Hypothalamus (tissue), 51 donors: Measurements from ENCODE around the gene S100Z.
"Not testable (repeated sequence)": the region's sequence is repeated elsewhere in the genome, so short reads cannot be mapped to it uniquely, and the experiment has no call there.

Source experiments
- DNase-seq, 51 donors: peaks; one replicate each; lab custom pipeline; 2025; lab: John Stamatoyannopoulos, UW

S100Z gene

DNA sequence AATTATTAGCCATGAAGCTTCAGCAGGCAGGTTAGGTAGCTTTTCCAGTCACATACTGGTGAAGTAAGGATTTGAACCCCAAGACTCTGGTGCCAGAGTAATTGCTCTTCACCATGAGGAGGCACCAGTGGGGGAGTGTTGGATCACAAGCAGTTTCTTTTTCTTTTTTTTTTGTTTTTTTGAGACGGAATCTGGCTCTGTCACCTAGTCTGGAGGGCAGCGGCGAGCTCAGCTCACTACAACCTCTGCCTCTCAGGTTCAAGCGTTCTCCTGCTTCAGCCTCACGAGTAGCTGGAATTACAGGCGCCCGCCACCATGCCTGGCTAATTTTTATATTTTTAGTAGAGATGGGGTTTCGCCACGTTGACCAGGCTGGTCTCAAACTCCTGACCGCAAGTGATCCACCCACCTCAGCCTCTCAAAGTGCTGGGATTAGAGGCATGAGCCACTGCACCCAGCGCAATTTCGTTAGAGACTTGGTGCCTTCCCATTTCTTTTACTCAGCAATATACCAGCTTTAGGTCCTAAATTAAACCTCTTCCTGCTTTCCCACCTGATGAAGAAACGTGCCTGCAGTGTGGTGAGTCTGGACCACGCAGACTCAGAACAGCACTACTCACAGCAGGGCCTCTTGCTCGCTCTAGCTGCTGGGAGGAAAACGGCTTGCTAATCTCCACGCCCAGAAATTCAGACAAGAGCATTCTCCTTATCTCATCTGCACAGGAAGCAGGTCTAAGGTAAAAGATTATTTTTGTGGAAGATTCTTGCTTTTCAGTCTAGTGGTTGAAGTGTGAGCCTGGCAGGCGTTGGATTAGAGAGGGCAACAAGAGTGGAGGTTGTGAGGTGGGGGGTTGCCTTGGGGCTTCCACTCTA lies at the start of gene S100Z:
TSS of gene S100Z (plus strand) at position 596 of the 873 bp plus-strand sequence. CDS start 25,346 bp downstream, outside the sequence.
- DNase-seq = no peak

DNA sequence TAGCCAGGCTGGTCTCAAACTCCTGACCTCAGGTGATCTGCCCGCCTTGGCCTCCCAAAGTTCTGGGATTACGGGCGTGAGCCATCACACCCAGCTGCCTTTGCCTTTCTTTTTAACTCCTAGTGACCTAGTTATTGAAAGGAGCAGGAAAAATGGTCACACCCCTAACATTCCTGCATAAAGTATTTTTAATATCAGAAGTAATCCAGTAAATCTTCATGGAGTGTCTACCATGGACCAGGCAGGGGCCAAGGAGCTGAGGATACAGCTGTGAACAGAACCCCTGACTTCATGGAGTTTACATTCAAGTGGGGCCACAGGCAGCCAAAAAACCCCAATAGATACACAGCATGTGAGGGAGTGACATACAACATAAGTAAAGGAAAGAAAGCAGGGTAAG lies 49.2 kb upstream of the S100Z start:
- no peak for DNase-seq

DNA sequence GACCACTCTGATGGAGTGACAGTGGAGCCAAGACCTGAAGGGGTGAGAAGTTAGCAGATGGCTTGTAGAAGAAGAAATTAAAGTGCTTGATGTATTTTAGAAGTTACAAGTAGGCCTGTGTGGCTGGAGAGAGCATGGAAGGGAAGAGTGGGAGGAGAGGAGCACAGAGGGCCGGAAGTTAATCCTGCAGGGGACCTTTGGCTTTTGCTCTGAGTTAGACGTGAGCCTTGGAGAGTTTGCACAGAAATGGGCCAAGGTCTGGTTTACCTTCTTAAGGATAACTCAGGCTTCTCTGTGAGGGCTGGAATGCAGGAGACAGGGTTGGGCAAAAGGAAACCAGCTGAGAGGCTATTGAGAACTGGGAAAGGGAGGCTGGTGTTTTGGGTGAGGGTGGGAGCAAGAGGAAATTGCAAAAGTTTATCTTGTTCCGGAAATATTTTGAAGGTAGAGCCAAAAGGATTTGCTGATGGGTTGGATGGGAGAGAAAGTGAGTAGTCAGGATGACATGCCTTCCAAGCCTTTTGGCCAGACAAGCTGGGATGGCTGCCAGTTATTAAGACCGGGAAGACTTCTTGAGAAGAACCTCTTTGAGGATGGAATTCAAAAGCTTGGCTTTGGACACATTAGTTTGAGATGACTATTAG lies 48.5 kb upstream of the S100Z start:
- DNase-seq = no peak

DNA sequence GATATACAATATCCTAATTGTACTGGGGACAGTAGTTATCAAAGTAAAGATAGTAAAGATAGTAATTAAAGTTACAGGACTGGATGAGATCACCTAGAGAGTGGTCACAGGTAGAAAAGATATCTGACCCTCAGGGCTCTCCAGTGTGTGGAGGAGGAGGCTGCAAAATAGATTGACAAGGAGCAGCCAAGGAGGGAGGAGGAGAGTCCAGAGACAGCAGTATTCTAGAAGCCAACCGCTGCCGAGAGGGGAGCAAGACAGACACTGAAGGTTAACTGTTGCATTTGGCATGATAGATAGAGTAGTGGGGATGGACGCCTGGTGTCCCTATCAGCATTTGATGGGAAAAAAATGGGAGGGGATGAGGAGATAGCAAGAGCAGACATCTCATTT lies 48.0 kb upstream of the S100Z start:
- DNase-seq = no peak

DNA sequence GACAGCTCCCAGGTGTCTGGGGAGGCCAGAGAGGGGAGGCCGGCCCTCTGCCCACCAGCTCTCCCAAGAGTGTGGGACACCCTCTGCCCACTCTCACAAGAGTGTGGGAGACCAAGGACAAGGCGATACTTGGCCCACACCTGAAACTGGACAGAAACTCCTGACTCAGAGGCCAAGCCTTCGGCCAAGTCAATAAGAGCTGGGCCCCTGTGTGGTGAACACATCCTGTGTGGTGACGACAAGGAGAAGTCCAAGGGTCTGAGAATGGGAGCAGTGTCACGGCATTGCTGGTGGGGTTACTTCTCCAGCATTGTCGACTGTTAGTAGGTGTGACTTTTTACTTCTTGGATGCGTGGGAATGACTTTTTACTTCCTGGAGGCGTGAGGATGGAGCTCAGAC lies 45.5 kb upstream of the S100Z start:
- no peak for DNase-seq

DNA sequence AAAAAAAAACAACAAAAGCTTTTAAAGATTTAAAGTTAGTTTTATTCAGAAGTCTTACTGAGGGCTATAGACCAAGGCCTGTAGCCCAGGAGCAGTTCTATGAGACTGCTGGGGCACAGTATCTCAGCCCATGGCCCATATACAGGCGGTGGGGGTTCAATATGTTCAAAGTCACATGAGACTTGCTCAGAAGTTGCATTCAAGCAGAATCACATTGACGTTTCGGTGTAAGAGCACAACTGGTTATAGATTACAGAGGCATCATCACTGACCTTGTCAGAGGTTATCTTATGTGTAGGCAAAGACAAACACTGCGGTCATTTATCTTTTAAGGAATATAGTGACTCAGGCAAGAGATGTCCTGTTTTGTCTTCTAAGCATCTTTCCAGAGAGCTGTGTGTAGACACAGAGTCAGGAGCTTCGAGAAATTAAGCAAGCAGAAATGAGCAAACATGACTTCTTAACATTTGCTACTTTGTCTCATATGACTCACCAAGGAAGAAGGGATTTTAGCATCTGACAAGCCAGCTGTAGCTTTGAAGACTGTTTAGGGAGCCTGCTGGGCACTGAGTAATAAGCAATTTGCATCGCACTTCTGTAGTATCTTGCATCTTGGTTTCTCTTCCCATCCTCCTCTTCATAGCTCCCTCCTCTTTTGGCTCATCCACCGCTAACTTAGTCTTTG lies 43.9 kb upstream of the S100Z start:
- DNase-seq = peak in 1 of 51 donors; percentile 8

DNA sequence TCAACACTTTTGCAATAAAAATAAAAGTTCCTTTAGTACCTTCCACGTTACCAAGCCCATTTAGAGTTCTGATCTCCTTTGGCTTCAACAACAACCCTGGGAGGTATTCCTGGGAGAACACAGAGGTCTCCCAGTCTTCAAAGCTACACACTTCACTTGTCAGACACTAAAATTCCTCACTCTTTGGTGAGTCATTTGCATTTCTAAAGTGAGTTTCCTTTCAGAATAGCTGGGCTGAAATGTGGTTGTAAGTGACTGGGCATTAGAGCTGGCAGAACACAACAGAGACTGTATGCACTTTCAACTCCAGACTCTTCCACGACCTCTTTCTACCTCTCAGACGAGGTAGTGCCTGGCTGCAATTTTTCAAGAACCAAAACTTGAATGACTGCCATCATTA lies 42.5 kb upstream of the S100Z start:
- peak in 1 of 51 donors; percentile 21 for DNase-seq

DNA sequence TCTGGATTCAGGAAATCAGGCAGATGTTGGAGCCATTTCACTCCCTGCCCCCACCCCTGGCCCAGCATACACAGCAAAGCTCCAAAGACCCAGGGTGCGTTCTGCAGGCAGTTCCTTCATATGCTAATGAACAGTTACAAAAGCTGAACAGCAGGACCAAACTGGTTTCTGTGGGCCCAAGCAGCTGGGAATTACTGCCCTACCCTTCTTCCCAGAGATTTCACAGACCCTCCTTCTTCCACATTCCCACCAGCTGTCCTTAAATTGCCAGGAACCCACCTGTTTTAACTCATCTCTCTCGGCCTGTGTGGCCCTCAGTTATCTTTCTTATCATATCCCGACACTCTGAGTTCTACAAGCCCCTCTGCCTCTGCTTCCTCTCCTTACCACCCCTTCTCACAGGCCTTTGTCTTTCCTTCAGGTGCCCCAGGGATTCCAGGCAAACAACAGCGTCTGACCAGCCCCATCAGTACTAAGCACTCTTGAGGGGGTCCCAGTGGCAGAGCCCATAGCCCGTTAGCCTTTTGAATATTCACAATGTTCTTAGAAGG lies 41.6 kb upstream of the S100Z start:
- DNase-seq = peak in 16 of 51 donors; percentile 3 to 58 (median 12)

DNA sequence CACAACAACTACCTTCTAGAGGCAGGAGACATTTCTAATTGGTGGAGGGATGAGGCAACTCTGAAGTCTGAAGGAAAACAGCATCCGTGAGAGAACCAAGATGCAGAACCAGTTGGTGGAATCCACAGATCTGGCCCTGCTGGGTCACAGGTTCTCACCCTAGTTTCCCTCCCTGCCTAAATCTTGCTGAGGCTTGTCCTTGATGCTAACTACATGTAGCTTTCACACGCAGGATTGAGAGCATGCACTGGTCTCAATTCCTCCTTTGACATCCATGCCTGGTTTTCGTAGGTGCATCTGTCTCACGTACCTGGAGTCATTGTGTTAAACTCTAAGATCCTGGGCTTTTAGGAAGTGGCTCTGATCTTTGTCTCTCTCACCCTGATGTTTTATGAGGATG lies 40.7 kb upstream of the S100Z start:
- no peak for DNase-seq

DNA sequence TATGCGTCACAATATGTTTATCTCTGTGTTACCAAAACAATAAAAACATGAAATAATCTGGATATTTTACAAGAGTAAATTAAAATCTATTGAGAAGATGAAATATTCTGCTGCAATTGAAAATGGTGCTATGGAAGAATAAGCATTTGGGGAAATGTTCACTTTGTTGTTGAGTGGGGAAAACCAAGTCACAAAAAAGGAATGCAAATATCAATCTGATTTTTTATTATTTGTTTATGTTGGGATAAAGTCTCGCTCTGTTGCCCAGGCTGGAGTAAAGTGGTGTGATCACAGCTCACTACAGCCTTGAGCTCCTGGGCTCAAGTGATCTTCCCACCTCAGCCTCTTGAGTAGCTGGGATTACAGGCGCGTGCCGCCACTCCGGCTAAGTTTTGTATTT lies 39.6 kb upstream of the S100Z start:
- DNase-seq = no peak

DNA sequence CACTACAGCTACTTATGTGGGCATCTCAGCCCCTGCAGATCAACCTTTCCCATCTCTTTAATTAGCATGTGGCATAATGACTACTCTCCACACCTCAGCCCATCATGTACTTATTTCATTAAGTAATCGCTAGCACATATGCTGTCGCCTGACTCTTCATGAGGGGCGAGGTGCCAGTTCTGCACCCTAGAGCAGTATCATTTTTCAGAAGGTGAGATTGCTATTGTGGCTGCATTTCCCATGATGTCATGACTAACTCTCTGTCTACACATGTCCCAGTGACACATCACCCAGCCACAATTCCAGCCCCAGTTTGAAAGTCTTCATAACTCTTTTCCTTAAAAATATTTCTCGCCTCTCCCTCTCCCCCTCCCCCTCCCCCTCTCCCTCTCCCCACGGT lies 38.6 kb upstream of the S100Z start:
- no peak for DNase-seq

DNA sequence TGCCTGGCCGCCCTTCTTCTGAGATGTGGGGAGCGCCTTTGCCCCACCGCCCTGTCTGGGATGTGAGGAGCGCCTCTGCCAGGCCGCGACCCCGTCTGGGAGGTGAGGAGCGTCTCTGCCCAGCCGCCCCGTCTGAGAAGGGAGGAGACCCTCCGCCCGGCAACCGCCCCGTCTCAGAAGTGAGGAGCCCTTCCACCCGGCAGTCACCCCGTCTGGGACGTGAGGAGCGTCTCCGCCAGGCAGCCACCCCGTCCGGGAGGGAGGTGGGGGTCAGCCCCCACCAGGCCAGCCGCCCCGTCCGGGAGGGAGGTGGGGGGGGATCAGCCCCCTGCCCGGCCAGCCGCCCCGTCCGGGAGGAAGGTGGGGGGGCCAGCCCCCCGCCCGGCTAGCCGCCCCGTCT lies 37.6 kb upstream of the S100Z start:
- not testable (repeated sequence) for DNase-seq

DNA sequence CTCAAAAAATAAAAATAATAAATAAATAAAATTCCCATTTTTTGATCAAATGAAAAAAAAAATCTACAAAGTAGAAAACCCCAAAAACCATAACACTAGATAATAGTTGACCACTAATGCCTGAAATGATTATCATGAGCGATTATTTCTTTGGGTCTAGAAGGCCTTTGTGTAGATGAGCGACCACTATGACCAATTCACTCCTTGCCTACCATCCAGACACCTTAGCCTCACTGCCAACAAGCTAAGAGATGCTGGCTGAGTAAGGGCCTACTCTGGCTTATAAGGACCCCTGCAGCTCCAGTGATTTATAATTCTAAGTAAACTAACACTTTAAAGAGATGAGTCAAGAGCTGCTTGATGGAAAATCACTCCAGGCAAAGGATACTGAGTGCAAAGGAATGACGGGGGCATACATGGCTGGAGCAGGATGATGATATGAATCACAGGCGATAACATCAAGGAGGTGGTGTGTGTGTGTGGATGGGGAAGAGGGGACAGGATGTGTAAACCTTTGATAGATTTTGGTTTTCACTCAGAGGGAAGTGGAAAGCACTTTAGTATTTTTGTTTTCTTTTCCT lies 35.7 kb upstream of the S100Z start:
- DNase-seq = no peak

DNA sequence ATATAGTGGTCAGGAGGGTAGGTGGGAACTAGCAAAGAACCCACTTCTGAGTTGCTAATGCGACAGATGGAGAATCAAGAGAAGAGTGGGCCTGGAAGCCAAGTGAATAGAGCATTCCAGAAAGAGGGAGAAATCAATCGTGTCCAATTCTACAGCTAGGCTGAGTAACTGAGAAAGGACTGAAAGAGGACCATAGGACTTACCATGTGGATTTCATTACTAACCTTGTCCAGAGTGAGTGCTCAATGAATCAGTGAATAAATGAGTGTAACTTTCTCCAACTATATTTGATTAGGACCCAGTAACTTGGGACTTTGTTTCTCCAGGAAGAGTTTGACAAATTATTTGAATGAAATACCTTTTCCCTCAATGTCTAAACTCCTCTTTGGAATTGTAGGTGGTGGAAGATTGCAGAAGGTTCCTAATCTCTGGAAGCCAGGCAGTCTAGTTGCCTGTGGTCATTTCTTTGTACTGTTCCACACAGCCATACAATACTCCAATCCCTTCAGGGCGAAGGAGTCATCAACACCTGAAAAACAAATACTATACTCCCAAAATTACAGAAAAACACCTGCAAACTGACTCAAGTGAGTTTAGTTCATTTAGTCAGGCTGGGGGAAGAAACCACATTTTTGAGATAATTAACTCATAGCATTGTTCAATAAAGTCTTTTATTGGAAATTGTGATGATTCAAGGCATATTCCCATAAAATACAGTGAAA lies 33.5 kb upstream of the S100Z start:
- DNase-seq = no peak

DNA sequence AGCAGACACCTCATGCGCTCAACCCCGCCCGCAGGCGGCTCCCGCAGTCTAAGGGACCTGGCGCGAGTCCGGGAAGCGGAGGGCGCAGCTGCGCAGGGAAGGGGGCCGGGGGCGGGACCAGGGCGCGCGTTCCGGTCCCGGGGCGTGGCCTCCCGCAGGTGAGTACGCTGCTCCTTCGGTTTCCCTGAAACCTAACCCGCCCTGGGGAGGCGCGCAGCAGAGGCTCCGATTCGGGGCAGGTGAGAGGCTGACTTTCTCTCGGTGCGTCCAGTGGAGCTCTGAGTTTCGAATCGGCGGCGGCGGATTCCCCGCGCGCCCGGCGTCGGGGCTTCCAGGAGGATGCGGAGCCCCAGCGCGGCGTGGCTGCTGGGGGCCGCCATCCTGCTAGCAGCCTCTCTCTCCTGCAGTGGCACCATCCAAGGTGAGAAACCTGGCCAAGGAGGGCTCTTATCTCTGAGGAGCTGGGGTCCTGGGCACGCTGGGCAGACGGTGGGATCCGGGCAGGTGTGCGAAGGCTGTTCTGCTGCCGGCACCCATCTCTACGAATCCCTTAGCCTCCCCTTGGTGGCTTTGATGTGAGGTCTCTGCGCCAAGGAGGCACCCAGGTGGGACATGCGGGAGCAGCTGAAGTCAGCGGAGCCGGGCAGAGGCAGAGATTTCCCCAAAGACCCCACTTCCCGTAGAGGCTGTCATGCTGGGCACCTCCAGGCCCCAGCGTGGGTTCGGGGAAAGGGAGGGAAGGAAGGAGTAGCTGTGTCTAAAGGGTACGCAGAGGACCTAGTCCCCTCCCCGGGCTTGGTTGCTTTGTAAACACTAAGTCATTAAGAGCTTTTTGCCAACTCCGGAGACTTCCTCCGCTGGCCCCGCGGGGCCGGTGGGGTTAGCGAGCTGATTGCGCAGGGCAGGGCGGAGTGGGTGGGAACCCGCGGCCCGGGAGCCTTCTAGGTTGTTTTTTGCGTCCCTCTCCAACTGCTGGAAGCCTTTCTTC lies 30.7 kb upstream of the S100Z start, which contains the start of gene F2RL1:
TSS of gene F2RL1 (plus strand) at position 187 of the 988 bp plus-strand sequence. CDS start at position 340, 153 bp downstream.
- peak in 21 of 51 donors; percentile 2 to 36 (median 13) for DNase-seq

DNA sequence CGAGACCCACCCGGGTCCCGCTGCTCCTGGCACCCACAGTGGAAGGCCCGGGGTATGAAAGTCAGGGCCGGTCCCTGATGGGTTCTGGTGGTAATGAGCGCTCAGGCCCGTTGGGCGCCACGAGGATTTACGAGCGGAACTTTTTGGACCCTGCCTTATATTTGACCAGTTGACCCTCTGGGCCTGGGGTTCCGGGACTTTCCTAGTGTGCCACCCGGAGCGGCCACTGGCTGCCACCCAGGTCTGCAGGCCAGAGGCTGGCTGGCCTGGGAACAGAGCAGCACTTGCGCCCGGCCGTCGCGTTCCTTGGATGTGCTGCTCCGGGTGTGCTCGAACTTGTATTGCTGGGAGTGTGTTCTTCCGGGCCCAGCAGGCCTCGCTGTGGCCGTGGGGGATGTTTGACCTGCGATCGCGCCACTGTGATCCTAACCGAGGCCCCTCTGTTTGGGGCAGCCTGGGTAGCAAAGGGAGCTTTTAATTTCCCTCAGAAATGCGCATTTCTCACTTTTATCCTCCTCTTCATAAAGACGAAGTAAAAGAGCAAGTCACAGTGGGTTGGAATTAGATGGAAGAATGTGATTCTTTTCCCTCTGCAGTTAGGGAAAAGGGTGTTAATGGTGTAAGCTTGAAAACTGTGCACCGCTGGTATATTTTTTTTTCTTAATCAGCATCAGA lies 29.8 kb upstream of the S100Z start:
- peak in 3 of 51 donors; percentile 3 to 4 (median 4) for DNase-seq

DNA sequence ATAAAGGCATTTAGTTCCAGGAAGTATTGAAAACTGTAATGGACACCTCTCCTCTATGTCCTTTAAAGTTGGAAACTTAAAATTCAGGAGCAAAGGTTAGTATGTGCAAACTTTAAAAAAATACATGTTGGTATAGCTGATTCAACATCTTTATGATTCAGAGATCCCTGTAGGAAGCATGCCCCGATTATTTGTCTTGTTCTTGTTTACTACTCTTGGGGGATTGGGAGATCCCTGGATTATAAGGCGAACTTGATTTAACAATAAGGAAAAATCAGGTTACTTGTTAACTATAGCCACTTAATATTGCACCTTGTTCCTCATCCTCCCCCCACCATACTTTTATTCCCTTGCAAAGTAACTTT lies 29.3 kb upstream of the S100Z start:
- DNase-seq = no peak

DNA sequence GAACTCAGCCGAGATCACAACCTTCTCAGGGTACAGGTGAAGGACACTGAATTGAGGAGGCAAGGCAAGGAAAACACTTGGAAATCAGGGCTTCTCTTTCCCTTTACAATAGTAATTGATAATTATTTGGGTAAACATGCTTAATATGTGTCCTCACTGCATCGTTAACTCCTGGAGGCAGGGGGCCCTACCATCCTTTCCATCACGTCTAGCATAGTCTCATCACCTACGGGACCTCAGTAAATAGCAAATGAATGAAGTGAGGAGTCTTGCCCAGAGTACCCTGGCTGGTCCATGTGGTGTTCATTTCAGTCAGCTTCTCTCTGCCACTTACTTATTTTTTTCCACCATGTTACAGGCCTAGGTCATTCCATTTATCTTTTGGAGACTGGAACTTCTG lies 28.7 kb upstream of the S100Z start:
- no peak for DNase-seq
